GM10847 (cell line): ENCODE measurements around the gene NELFA.

ENCODE experiments used
- POLR2A ChIP-seq: IDR thresholded peaks from 2 replicates; pipeline ENCODE4 v1.6.1; 2011; ENCODE audit not compliant: insufficient read length; ENCODE audit errors: extremely low read depth

Gene NELFA

DNA sequence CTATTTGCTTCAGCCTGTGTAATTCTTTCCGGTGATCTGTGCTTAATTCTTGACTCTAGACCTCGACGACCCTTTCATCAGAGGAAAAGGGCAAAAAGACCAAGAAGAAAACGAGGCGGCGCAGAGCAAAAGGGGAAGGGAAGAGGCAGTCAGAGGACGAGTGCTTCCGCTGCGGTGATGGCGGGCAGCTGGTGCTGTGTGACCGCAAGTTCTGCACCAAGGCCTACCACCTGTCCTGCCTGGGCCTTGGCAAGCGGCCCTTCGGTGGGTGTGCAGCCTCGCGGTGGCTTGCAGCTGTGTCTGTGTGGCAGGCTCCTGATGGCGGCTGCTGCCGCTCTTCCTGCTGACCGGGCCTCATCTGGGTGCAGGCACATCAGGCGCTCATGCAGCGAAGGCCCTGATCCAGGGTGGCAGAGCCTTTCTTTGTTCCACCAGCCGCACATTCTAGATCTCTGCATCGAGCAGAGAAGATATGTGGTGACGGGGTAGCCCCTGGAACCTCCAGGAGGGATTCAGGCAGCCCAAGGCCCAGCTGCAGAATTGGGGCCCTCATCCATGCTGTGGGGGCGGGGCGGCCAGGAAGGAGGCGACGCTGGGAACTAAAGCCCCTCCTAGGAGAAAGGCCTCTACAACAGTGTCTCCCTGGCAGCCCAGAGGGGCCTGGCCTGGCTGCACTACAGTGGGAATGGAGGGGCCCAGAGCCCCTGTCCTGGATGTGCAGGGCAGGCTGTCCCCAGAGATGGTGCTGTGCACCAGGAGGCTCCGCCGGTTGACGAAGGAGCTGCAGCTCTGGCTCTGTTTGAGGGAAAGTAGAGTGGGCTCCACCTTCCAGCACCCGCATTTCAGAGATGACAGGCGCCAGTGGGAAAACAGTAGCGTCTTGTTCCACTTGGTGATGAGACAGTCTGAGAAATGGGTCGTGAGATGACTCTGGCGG lies 32.1 kb downstream of the NELFA start:
- TF ChIP-seq POLR2A = no peak

DNA sequence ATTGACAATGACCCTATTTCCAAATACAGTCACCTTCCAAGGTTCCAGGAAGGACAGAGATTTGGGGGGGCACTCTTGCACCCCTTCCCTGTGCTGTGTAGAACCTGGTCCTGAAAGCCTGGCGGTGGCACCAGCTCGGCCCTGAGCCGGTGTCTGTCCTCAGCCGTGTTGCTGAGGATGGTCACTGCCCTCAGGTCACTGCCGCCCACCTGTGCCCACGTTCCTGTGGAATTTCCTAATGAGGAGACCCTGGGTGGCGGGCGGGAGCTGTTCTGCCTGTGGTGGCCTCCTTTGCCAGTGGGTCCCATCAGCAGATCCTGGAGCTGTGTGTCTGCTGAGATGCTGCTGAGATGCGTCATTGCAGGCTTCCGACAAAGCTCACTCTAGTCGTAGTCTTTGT lies 32.9 kb downstream of the NELFA start:
- TF ChIP-seq POLR2A = no peak

DNA sequence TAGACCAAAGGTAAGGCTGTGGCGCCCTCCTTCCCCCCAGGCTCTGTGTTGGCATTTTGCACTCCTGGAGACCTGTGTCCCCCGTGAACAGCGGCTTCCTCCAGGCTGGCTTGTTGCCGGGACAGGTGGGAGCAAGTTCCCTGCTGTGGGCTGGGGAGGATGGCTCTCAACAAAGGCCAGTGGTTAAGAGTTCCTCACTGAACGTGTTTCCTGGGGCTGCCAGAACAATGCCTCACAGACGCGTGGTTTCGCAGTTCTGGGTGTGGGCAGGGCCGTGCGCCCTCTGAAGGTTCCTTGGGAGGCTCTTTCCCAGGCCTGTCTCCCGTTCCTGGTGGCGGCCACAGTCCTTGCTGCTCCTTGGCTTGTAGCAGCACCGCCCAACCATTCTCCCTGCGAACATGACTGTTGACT lies 33.4 kb downstream of the NELFA start:
- no peak for TF ChIP-seq POLR2A

DNA sequence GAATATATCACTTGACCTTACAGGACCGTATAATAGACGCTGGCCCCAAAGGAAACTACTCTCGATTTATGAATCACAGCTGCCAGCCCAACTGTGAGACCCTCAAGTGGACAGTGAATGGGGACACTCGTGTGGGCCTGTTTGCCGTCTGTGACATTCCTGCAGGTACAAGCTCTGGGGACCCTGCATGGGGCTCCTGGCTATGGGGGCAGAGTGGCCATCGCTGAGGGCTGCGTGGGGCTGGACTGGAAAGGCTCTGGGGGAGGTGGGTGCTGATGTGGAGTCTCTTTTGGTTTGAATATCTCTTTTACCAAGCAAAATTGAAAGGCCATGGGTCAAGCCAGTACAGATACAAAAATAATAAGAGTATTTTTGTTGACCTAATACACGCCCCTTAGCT lies 33.9 kb downstream of the NELFA start:
- TF ChIP-seq POLR2A = no peak

DNA sequence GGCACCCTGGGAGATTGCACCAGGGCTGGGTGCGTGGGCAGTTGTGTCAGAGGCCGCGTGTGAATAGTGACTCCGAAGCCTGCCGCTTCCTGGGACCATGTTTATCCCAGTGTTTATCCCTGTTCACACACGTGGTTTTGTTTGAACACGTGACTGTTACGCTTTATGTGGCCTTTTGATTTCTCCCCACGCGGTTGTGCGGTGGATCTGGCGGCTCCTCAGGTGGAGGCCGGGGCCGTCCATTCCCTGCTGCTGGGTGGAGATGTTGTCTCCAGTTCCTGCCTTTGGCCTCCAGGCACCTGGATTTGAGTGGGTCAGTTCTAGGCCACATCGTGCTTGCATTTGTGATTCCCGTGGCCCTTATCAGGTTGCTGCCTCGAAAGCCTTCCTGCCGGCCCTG lies 35.1 kb downstream of the NELFA start:
- no peak for TF ChIP-seq POLR2A

DNA sequence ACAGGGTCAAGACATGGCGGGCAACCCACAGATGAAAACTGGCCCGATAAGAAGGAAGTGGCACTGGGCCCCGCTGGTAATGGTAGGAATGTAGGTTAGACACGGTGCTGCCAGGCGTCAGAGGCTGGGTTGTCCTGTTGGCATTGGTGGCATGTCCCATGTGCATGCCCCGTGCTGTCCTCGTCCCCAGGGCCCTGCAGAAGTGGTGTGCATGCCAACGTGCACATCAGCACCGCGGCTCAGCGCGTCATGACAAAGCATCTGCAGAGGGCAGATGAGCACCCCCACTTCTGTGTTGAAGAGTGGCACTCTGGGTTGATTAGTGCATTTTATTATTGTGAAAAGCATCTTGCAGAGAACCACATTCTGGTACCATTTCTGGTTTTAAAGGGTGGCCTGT lies 35.6 kb downstream of the NELFA start:
- no peak for TF ChIP-seq POLR2A

DNA sequence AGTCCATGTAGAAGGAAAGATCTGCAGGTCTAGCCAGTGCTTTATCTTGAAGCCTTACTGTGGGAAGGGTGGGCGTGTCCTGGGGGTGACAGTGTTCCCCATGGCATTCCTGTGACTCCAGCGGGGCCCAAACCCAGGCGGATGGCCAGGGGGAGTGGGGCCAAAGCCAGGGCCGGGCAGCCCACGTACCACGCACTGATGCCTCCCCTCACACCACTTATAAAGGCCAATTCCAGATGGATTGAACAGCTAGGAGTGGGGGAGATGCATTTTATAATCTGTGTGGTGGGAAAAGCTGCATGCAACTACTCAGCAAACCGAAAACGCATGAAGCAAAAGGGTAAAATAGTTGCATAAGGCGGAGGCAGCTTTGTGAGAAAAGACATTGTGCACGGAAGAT lies 36.4 kb downstream of the NELFA start:
- no peak for TF ChIP-seq POLR2A

DNA sequence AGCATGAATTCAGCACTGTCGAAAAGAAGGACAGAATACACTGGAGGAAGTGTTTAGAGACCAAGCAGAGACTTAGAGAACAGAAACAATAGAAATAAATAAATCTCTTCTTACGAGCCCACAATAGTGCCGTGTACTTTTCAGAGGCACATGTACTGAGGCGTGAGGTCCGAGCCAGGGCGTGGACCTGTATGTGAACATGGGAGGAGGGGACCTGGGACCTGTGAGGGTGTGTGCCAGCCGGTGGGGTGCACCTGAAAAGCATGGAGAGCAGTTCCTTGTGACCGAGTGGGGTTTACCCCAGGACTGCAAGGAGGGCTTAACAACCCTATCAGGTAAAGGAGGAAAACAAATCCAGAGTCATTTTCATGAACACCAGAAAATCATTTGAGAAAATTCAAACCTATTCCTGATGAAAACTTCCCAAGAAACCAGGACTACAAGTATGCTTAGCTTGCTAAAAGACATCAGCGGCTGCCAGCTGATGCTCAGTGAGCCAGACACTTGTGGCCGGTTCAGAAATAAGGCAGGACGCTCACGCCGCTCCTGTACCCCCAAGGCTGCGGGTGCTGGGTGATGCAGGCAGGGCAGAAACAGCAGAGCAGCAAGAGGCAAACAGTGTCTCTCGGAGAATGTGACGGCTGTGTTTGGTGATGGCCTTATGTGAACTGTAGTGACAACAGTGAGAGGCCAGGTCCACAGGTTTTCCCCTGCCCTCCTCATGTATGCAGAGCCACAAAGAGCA lies 37.1 kb downstream of the NELFA start:
- TF ChIP-seq POLR2A = no peak

DNA sequence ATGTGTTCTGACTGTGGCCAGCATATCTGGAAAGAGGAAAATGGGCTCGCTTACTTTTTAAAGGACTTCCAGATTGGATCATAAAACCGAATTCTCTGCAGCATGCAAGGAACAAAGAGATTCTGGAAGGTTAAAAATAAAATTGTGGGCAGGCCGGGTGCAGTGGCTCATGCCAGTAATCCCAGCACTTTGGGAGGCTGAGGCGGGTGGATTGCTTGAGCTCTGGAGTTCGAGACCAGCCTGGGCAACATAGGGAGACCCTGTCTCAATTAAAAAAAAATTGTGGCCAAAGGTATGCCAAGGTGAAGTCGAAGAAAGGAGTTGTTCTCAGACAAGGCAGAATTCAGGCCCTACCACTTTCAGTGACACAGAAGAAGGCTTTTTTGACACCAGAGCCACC lies 37.8 kb downstream of the NELFA start:
- TF ChIP-seq POLR2A = no peak

DNA sequence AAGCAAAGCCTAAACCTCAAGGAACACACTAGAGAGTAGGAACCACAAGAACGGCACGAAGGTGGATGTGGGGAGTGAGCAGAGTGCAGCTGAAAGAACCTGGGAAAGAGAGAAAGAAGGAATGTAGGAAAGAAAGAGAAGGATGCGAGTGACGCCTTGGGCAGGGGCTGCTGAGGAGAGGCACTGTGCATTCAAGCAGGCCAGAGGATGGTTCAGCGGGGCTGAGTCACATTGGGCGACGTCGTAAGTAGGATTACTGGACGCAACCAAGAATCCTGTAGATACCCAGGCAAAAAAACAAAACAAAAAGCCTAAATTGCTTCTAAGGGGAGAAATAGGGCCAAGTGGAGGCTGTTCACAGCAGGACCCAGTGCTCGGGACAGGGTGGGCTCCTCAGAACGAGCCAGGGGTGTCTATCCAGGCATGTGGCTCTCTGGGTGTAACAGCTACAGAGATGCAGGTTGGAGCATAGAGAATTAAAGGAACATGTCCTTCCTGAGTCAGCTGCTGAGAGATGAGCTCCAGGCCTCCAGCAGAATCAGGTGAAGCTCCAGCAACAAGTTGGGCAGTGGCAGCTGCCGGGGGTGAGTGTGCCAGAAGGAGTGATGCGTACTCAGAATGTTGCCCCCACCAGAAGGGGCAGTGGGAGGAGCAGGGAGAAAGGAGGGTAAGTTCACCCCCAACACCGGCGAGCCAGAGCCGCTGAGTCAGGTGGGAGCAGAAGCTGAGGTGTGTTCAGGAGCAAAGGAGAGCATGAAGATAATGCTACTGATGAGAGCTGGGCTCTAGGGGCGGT lies 38.6 kb downstream of the NELFA start:
- no peak for TF ChIP-seq POLR2A

DNA sequence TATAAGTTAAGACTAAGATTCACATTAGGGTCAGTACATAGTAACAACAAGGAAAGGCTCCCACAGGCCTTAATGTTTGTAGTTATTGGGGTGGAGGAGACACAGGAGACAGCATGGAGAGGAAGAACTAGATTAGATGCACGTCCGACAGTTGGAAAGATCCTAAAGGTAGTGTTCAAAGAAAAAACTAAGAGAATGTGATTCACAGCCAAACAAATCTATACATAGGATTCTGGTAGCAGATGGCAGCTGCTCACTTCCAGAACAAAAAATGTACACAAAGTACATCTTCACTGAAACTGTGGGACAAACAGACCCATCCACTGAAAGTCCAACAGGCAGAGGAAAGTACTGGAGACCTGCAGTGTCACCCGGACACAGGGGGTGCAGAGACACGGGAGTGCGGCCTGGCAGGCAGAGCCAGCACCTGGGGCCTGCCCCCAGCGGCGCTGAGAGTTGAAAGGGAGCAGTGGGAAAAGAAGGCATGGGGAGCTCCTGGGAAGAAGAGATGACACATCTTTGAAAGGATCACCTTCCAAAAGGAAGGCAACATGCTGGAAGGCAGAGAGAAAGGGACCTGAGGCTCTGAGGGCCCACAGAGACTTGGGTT lies 40.0 kb downstream of the NELFA start:
- TF ChIP-seq POLR2A = no peak

DNA sequence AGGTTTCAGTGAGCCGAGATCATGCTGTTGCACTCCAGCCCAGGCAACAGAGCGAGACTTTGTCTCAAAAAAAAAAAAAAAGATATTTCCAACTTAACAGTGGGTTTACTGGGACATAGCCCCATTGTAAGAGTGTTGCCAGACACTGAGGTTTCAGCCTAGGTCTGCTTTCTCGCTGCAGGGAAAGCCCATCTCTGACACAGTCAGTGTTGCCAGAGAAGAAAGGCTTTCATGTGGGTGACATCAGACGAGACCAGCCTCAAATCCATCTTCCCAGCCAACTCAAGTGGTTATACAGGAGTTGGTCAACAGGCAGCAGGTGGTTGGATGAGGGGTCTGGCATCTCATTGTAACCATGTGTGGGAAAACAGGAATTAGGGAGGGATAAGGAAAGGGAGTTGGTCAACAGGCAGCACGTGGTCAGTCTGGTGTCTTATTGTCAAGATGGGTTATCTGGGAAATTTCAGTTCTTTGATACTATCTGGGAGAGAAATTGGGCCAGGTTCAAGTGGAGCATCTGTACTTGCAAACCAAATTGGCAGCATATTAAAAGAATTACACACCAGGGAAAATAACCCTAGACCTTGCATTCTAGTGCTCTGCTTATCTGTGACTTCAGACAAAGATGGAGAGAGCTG lies 41.1 kb downstream of the NELFA start:
- TF ChIP-seq POLR2A = no peak

DNA sequence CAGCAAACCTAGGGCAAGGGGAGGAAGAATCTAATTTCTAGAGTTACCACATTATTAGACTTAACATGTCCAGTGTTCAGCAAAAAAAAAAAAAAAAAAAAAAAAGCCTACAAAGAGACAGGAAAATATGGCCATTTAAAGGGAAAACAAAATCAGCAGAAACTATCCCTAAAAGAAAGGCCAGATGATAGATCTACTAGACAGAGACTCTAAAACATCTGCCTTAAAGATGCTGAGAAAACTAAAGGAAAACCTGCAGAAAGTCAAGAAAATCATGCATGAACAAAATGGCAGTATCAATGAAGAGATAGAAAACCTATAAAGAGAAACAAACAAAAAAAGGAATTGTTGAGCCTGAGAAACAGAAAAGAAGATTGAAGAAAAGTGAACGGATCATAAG lies 43.8 kb downstream of the NELFA start:
- no peak for TF ChIP-seq POLR2A

DNA sequence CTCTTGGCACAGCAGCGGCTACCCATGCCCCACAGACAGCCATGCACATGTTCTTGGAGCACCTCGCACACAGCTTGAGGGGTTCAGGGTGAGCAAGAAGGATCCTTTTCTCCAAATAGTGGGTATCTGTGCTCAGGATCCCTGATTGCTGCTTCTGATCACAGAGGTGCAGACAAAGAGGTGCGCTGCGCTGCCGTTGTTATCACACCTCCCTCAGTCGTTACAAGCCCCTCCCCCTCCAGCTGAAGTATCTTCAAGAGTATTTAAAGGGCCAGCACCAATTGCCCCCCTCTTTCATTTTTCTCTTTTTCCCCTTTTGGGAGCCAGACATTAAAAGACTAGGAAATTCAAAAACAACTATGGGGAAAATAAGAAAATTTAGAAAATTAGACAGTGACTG lies 44.3 kb downstream of the NELFA start:
- TF ChIP-seq POLR2A = no peak

DNA sequence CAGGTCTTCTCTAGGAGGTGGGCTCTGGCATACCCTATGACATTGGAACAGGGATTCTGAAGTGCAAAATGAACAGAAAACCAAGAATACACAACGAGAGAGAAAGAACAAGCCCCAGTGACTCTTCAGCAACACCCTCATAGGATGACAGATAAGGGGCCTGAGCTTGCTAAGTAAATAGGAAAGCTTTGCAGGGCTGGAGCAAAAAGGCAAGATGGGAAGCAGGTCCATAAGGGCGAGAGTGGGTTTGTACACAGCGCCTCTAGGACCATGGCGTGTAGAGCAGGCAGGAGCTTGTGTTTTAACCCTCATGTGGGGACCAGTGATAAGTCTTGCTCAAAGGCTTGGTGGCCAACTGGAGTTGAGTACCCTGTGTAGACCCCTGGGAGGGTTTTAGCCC lies 45.8 kb downstream of the NELFA start:
- no peak for TF ChIP-seq POLR2A
